Activated naive CD4-positive, alpha-beta T cell treated with anti-CD3 and anti-CD28 coated beads for 36 hours (primary cell): Measurements from ENCODE around the gene MARCHF10. TPM values are rescaled to one million over a fixed set of nuclear protein-coding genes. Genes with fewer than 3 reads are reported as not detected.

Source experiments
- CTCF ChIA-PET: fragments of 350-600 bp; sonication (Branson Sonifier 250); formaldehyde crosslinking; loops from one replicate; lab custom pipeline; 2021; ENCODE audit warnings: antibody characterized with exemption; lab: Charles Lee
- DNase-seq: peaks from one replicate; pipeline ENCODE4 v3.0.0-alpha.2; 2020
- H3K27ac Mint-ChIP-seq: one replicate; pipeline ENCODE4 v1.8.0; 2021; ENCODE audit warnings: mild to moderate bottlenecking, mixed read lengths
- H3K27me3 Mint-ChIP-seq: one replicate; pipeline ENCODE4 v1.8.0; 2021; ENCODE audit warnings: low read depth, mixed read lengths
- H3K36me3 Mint-ChIP-seq: one replicate; pipeline ENCODE4 v1.8.0; 2021; ENCODE audit warnings: low read depth, mixed read lengths
- H3K4me1 Mint-ChIP-seq: one replicate; pipeline ENCODE4 v1.8.0; 2021; ENCODE audit warnings: low read depth, mixed read lengths
- H3K4me3 Mint-ChIP-seq: one replicate; pipeline ENCODE4 v1.8.0; 2021; ENCODE audit warnings: mild to moderate bottlenecking, moderate library complexity, mixed read lengths
- H3K9me3 Mint-ChIP-seq: one replicate; pipeline ENCODE4 v1.8.0; 2021; ENCODE audit warnings: mixed read lengths
- intact Hi-C: fragments of 100-400 bp; cut with micrococcal nuclease; formaldehyde crosslinking; loops from one replicate; pipeline ENCODE4 v1.15.1; 2023
- total RNA-seq, 2 experiments: library from RNA; stranded (reverse); gene quantifications; one replicate each; pipeline ENCODE4 v1.2.3, GENCODE V29; 2021

The MARCHF10 gene
- total RNA-seq, 2 experiments from 2014 or later: not detected

- CTCF ChIA-PET: interaction anchor here (0.6 kb wide), 1 partner anchor 126 kb away, joined by 6 read pairs; no protein-coding TSS in a partner anchor
- Mint-ChIP-seq H3K4me3 (no peak overlapping the region), H3K9me3 (no peaks in the 10 kb centered on the region), H3K36me3 (no peaks in the 10 kb centered on the region), H3K27me3 (no peaks in the 10 kb centered on the region), H3K27ac (no peak overlapping the region), H3K4me1 (no peaks in the 10 kb centered on the region)
- no peak for DNase-seq
- intact Hi-C loops: no loop called here
Observed at GRCh38 chr17:62681061-62681938, 126.8 kb downstream of the MARCHF10 start.

- H3K27me3 Mint-ChIP-seq: no peaks in the 10 kb centered on the region
- no peak overlapping the region for H3K4me3 Mint-ChIP-seq
- H3K4me1 Mint-ChIP-seq: no peaks in the 10 kb centered on the region
- H3K27ac Mint-ChIP-seq: no peak overlapping the region
- H3K9me3 Mint-ChIP-seq: no peaks in the 10 kb centered on the region
- no peaks in the 10 kb centered on the region for H3K36me3 Mint-ChIP-seq
- intact Hi-C loops: no loop called here
- no peak for DNase-seq
- CTCF ChIA-PET: no interaction called here
Observed at GRCh38 chr17:62680541-62681052, 127.5 kb downstream of the MARCHF10 start.

GRCh38 chr17:62679866-62680377 lies 128.2 kb downstream of the MARCHF10 start:
- intact Hi-C loops: no loop called here
- no peaks in the 10 kb centered on the region for H3K9me3 Mint-ChIP-seq
- no peak overlapping the region for H3K27ac Mint-ChIP-seq
- CTCF ChIA-PET: no interaction called here
- H3K4me3 Mint-ChIP-seq: no peak overlapping the region
- H3K4me1 Mint-ChIP-seq: no peaks in the 10 kb centered on the region
- no peaks in the 10 kb centered on the region for H3K36me3 Mint-ChIP-seq
- no peak for DNase-seq
- H3K27me3 Mint-ChIP-seq: no peaks in the 10 kb centered on the region

- H3K27me3 Mint-ChIP-seq: no peaks in the 10 kb centered on the region
- no peak overlapping the region for H3K4me3 Mint-ChIP-seq
- no peak for DNase-seq
- intact Hi-C loops: no loop called here
- H3K36me3 Mint-ChIP-seq: no peaks in the 10 kb centered on the region
- no peaks in the 10 kb centered on the region for H3K4me1 Mint-ChIP-seq
- no peaks in the 10 kb centered on the region for H3K9me3 Mint-ChIP-seq
- H3K27ac Mint-ChIP-seq: no peak overlapping the region
- CTCF ChIA-PET: interaction anchor here (2.2 kb wide), 1 partner anchor 728 kb away, joined by 5 read pairs; no protein-coding TSS in a partner anchor
Observed at GRCh38 chr17:62678214-62678919, 129.7 kb downstream of the MARCHF10 start.

GRCh38 chr17:62676952-62677596 lies 131.0 kb downstream of the MARCHF10 start:
- DNase-seq: no peak
- H3K36me3 Mint-ChIP-seq: no peaks in the 10 kb centered on the region
- no peaks in the 10 kb centered on the region for H3K9me3 Mint-ChIP-seq
- no peaks in the 10 kb centered on the region for H3K27me3 Mint-ChIP-seq
- no peaks in the 10 kb centered on the region for H3K4me1 Mint-ChIP-seq
- intact Hi-C loops: no loop called here
- H3K4me3 Mint-ChIP-seq: no peak overlapping the region
- H3K27ac Mint-ChIP-seq: no peak overlapping the region
- CTCF ChIA-PET: interaction anchor here (2.2 kb wide), 1 partner anchor 729 kb away, joined by 5 read pairs; no protein-coding TSS in a partner anchor

GRCh38 chr17:62676231-62676943 lies 131.7 kb downstream of the MARCHF10 start:
- no peaks in the 10 kb centered on the region for H3K27me3 Mint-ChIP-seq
- no peaks in the 10 kb centered on the region for H3K4me1 Mint-ChIP-seq
- CTCF ChIA-PET: interaction anchor here (2.2 kb wide), 1 partner anchor 730 kb away, joined by 5 read pairs; no protein-coding TSS in a partner anchor
- H3K9me3 Mint-ChIP-seq: no peaks in the 10 kb centered on the region
- intact Hi-C loops: no loop called here
- no peak overlapping the region for H3K27ac Mint-ChIP-seq
- no peaks in the 10 kb centered on the region for H3K36me3 Mint-ChIP-seq
- H3K4me3 Mint-ChIP-seq: no peak overlapping the region
- no peak for DNase-seq

GRCh38 chr17:62675701-62676100 lies 132.4 kb downstream of the MARCHF10 start:
- H3K36me3 Mint-ChIP-seq: no peaks in the 10 kb centered on the region
- intact Hi-C loops: no loop called here
- no peaks in the 10 kb centered on the region for H3K9me3 Mint-ChIP-seq
- no peak for DNase-seq
- no peaks in the 10 kb centered on the region for H3K27me3 Mint-ChIP-seq
- no peak overlapping the region for H3K4me3 Mint-ChIP-seq
- H3K4me1 Mint-ChIP-seq: no peaks in the 10 kb centered on the region
- H3K27ac Mint-ChIP-seq: no peak overlapping the region
- CTCF ChIA-PET: no interaction called here

GRCh38 chr17:62675260-62675659 lies 132.9 kb downstream of the MARCHF10 start:
- Mint-ChIP-seq H3K36me3 (no peaks in the 10 kb centered on the region), H3K27me3 (no peaks in the 10 kb centered on the region), H3K9me3 (no peaks in the 10 kb centered on the region), H3K4me3 (no peak overlapping the region), H3K27ac (no peak overlapping the region), H3K4me1 (no peaks in the 10 kb centered on the region)
- intact Hi-C loops: no loop called here
- CTCF ChIA-PET: interaction anchor here (1.5 kb wide), 1 partner anchor 18 kb away, joined by 3 read pairs; no protein-coding TSS in a partner anchor
- DNase-seq: no peak

- CTCF ChIA-PET: interaction anchor here (1.5 kb wide), 1 partner anchor 19 kb away, joined by 3 read pairs; no protein-coding TSS in a partner anchor
- DNase-seq: no peak
- Mint-ChIP-seq H3K4me3 (no peak overlapping the region), H3K27ac (no peak overlapping the region), H3K4me1 (no peaks in the 10 kb centered on the region), H3K9me3 (no peaks in the 10 kb centered on the region), H3K27me3 (no peaks in the 10 kb centered on the region), H3K36me3 (no peaks in the 10 kb centered on the region)
- intact Hi-C loops: no loop called here
Observed at GRCh38 chr17:62674841-62675240, 133.3 kb downstream of the MARCHF10 start.

- Mint-ChIP-seq H3K27ac (no peak overlapping the region), H3K9me3 (no peaks in the 10 kb centered on the region)
Observed at GRCh38 chr17:62674363-62674739, 133.8 kb downstream of the MARCHF10 start.

GRCh38 chr17:62673614-62674362 lies 134.3 kb downstream of the MARCHF10 start:
- no peaks in the 10 kb centered on the region for H3K36me3 Mint-ChIP-seq
- CTCF ChIA-PET: interaction anchor here (0.7 to 1.6 kb wide), 4 partner anchors 20 to 653 kb away, joined by 3 to 5 read pairs (median 4); no protein-coding TSS in a partner anchor
- intact Hi-C loops: no loop called here

More at GRCh38 chr17:62674363-62674739, 133.8 kb downstream of the MARCHF10 start:
- intact Hi-C loops: no loop called here
- Mint-ChIP-seq H3K36me3 (no peaks in the 10 kb centered on the region), H3K4me1 (no peaks in the 10 kb centered on the region), H3K4me3 (no peak overlapping the region), H3K27me3 (no peaks in the 10 kb centered on the region)
- DNase-seq: no peak
- CTCF ChIA-PET: interaction anchor here (1.1 to 1.6 kb wide), 3 partner anchors 19 to 652 kb away, joined by 3 to 5 read pairs (median 4); no protein-coding TSS in a partner anchor

More at GRCh38 chr17:62673614-62674362, 134.3 kb downstream of the MARCHF10 start:
- Mint-ChIP-seq H3K4me1 (no peaks in the 10 kb centered on the region), H3K9me3 (no peaks in the 10 kb centered on the region), H3K4me3 (no peak overlapping the region), H3K27me3 (no peaks in the 10 kb centered on the region), H3K27ac (no peak overlapping the region)
- DNase-seq: no peak
